ENCODE data around the gene RHNO1. TPM values are rescaled to one million over a fixed set of nuclear protein-coding genes. Genes with fewer than 3 reads are reported as not detected.

The RHNO1 gene
- total and polyA plus RNA-seq, 2 of the 13 experiments (the other 11 are each of a cell fraction or from before 2014, with no cell fraction given) = 27.2 to 49.6 TPM

DNA sequence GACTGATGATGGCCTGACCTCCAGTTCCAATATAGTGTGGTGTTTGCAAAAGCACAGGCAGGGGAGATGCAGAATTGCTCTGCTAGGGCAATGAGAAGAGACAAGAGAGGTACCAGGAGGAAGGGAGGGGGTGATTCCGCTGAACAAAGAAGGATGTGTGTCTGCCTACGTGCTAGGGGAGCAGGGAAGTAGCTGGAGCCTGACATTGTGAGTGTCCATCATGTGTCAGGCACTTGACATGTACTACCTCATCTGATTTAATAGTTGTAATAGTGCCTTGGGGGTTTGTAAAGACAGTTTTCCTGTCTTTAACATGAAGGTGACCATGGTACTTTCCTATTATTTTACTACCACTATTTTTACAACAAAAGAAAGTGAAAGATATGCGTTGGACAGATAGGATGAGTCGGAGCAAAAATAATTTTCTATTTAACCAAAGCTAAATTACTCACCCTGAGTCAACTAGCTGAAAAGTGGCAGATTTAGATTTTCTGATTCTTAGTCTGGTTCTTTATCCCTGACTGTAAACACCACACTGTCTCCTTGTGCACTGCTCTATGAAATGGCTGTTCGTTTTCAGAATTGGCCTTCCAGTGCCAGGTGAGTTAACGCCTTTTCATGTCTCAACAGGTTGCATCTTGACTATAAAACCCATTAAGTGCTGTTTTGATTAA is 48.4 kb downstream of the RHNO1 start:
- Histone ChIP-seq H3K9ac (ENCODE audit: insufficient read depth, low read depth, low read length) (no peak overlapping the region), H3K79me2 (ENCODE audit: insufficient read depth, low read length) (no peaks in the 10 kb centered on the region), H3K9me3 (ENCODE audit: low read length) (no peaks in the 10 kb centered on the region), H3K27me3 (ENCODE audit: control insufficient read depth in 1 of 2, insufficient read depth in 2 of 2, low read length in 2 of 2) (no peaks in the 10 kb centered on the region), H3K36me3 (replicated peaks in 1 of 2; ENCODE audit: control insufficient read depth in 1 of 2, insufficient read depth in 2 of 2, low read length in 2 of 2) (peaks cover 8 to 52% of the 10 kb centered on the region in 2 experiments), H3K4me1 (ENCODE audit: insufficient read depth, low read length) (no peaks in the 10 kb centered on the region), H4K20me1 (ENCODE audit: insufficient read depth, low read length) (no peaks in the 10 kb centered on the region), H3K27ac (ENCODE audit: extremely low read length, insufficient read depth, low read length) (no peak overlapping the region), H3K4me3 (replicated peaks in 1 of 3; ENCODE audit: insufficient read depth in 1 of 3, low read depth in 2 of 3, low read length in 3 of 3) (no peak overlapping the region), H3K4me2 (ENCODE audit: low read depth, low read length) (no peak overlapping the region), H2AFZ (ENCODE audit: low read length) (no peak overlapping the region)
- no peak for ATAC-seq
- no TSS peak for BruUV-seq (replicated peaks)
- POLR2A ChIA-PET = no interaction called here
- FAIRE-seq = no peak
- intact Hi-C loops (cut with micrococcal nuclease; ENCODE audit: unreplicated experiment) (no loop called here), in situ Hi-C loops (cut with HindIII; ENCODE audit: extremely low pct_ligation_motif_present, low pct_unique_long_range_greater_than_20kb) (no loop called here)
- CTCF ChIA-PET (ENCODE audit: low intra/inter-chr PET ratio, low total read pairs) = no interaction called here
- TF ChIP-seq ZNF496 (CRISPR knock-in tag; IDR thresholded peaks at IDR 0.05; ENCODE audit: insufficient replicate concordance) (no peak), PCBP2 (optimal IDR thresholded peaks at IDR 0.05; ENCODE audit: low read depth, low read length, poor library complexity, severe bottlenecking) (no peak), ZFYVE20 (CRISPR knock-in tag; IDR thresholded peaks at IDR 0.05; ENCODE audit: borderline replicate concordance, low read depth) (no peak), DR1 (CRISPR knock-in tag; IDR thresholded peaks at IDR 0.05) (no peak), HDAC6 (IDR thresholded peaks at IDR 0.05; ENCODE audit: low read depth, low read length) (no peak), NFYC (CRISPR knock-in tag; IDR thresholded peaks at IDR 0.05) (no peak), GTF3A (CRISPR knock-in tag; conservative IDR thresholded peaks at IDR 0.05) (no peak), SCMH1 (CRISPR knock-in tag; IDR thresholded peaks at IDR 0.05; ENCODE audit: borderline replicate concordance) (no peak), ZSCAN31 (CRISPR knock-in tag; IDR thresholded peaks at IDR 0.05; ENCODE audit: low read depth) (no peak), ZNF678 (CRISPR knock-in tag; IDR thresholded peaks at IDR 0.05) (no peak), MAFF (IDR thresholded peaks at IDR 0.05; ENCODE audit: low read depth, low read length) (no peak)
- TF ChIP-seq, protein P1, sequence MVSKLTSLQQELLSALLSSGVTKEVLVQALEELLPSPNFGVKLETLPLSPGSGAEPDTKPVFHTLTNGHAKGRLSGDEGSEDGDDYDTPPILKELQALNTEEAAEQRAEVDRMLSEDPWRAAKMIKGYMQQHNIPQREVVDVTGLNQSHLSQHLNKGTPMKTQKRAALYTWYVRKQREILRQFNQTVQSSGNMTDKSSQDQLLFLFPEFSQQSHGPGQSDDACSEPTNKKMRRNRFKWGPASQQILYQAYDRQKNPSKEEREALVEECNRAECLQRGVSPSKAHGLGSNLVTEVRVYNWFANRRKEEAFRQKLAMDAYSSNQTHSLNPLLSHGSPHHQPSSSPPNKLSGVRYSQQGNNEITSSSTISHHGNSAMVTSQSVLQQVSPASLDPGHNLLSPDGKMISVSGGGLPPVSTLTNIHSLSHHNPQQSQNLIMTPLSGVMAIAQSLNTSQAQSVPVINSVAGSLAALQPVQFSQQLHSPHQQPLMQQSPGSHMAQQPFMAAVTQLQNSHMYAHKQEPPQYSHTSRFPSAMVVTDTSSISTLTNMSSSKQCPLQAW (CRISPR knock-in tag; IDR thresholded peaks at IDR 0.05) = no peak
- no peak for DNase-seq (ENCODE audit: low spot score)
- 94% methylated on average over 6 of the region's 6 CpGs for WGBS (ENCODE audit: low lambda C conversion rate)
